H1 (cell line): ENCODE data around the gene CLNS1A. TPM values are rescaled to one million over a fixed set of nuclear protein-coding genes. Genes with fewer than 3 reads are reported as not detected.
A peak's percentile ranks its signal among the peaks of the same experiment; 100 is the strongest.

Experiments used
- ASH2L ChIP-seq: fragments of 200-600, 300-600 bp; sonication (generic); IDR thresholded peaks from one replicate; pipeline ENCODE4 v1.7.1; 2017; ENCODE audit warnings: low read length
- ATF2 ChIP-seq: IDR thresholded peaks from 2 replicates; pipeline ENCODE4 v1.6.1; 2012; ENCODE audit warnings: low read length, inconsistent platforms
- BCL11A ChIP-seq, 2 experiments: IDR thresholded peaks; one replicate each; pipeline ENCODE4 v1.6.1; 2011; ENCODE audit warnings: low read depth in 2 of 2, low read length in 2 of 2, mild to moderate bottlenecking in 2 of 2
- BRCA1 ChIP-seq: IDR thresholded peaks from 2 replicates; pipeline ENCODE4 v1.6.1; 2012; ENCODE audit warnings: low read depth, low read length, improper control_type of control experiment
- CBX5 ChIP-seq: fragments of 300-800, 300-1000 bp; sonication (generic); IDR thresholded peaks from 2 replicates; pipeline ENCODE4 v1.7.1; 2016; ENCODE audit warnings: antibody characterized with exemption, low read length, low read depth
- CEBPB ChIP-seq: IDR thresholded peaks from 2 replicates; pipeline ENCODE4 v1.6.1; 2012; ENCODE audit warnings: low read depth, low read length
- CREB1 ChIP-seq: IDR thresholded peaks from 2 replicates; pipeline ENCODE4 v1.6.1; 2012; ENCODE audit warnings: inconsistent platforms
- HDAC6 ChIP-seq: IDR thresholded peaks from one replicate; pipeline ENCODE4 v1.7.1; 2012; ENCODE audit warnings: low read depth, mild to moderate bottlenecking, inconsistent platforms, low read length, moderate library complexity
- KDM4A ChIP-seq: IDR thresholded peaks from one replicate; pipeline ENCODE4 v1.7.1; 2012; ENCODE audit warnings: low read depth, mild to moderate bottlenecking, moderate library complexity, low read length, inconsistent platforms; ENCODE audit not compliant: severe bottlenecking
- KDM5A ChIP-seq: fragments of 200-600 bp; IDR thresholded peaks from 2 replicates; pipeline ENCODE4 v1.7.1; 2012; ENCODE audit warnings: mild to moderate bottlenecking, low read length, inconsistent platforms, mixed read lengths
- MAX ChIP-seq: IDR thresholded peaks from 2 replicates; pipeline ENCODE4 v1.6.1; 2012; ENCODE audit warnings: inconsistent platforms
- NRF1 ChIP-seq: IDR thresholded peaks from 2 replicates; pipeline ENCODE4 v1.6.1; 2011; ENCODE audit warnings: mild to moderate bottlenecking, low read depth, low read length, improper control_type of control experiment
- PHF8 ChIP-seq: fragments of 200-600 bp; sonication (generic); conservative IDR thresholded peaks from 2 replicates; pipeline ENCODE4 v1.7.1; 2012; ENCODE audit warnings: low read depth, mild to moderate bottlenecking, inconsistent platforms, low read length, moderate library complexity
- POU5F1 ChIP-seq: IDR thresholded peaks from 2 replicates; pipeline ENCODE4 v1.6.1; 2011; ENCODE audit warnings: low read depth, mild to moderate bottlenecking, low read length, moderate library complexity
- RBBP5 ChIP-seq: IDR thresholded peaks from 2 replicates; pipeline ENCODE4 v1.7.1; 2012; ENCODE audit warnings: low read depth, mild to moderate bottlenecking, inconsistent platforms, low read length, moderate library complexity, borderline replicate concordance
- SAP30 ChIP-seq: fragments of 300-600 bp; sonication (generic); IDR thresholded peaks from 2 replicates; pipeline ENCODE4 v1.7.1; 2012; ENCODE audit warnings: low read length, moderate library complexity, mild to moderate bottlenecking, inconsistent platforms; ENCODE audit not compliant: insufficient read depth, insufficient replicate concordance
- SIRT6 ChIP-seq: IDR thresholded peaks from one replicate; pipeline ENCODE4 v1.7.1; 2012; ENCODE audit warnings: low read length, inconsistent platforms
- SUZ12 ChIP-seq: fragments of 200-600 bp; sonication (generic); IDR thresholded peaks from 2 replicates; pipeline ENCODE4 v1.6.1; 2012; ENCODE audit warnings: mild to moderate bottlenecking, inconsistent platforms, low read length, moderate library complexity, mixed read lengths
- TCF12 ChIP-seq: IDR thresholded peaks from 2 replicates; pipeline ENCODE4 v1.6.1; 2011; ENCODE audit warnings: low read depth, mild to moderate bottlenecking, low read length
- polyA plus RNA-seq, 7 experiments: library from polyadenylated mRNA; depleted of rRNA in 3 of 7; stranded (reverse) in 5 of 7; unstranded in 2 of 7; fragments of >200 nt in 5 of 7; fragments of 200-250 nt in 2 of 7; gene quantifications; 1 replicate in 5 of 7; 2 replicates in 1 of 7; 4 replicates in 1 of 7; pipeline versions ENCODE4 v1.2.1 to v1.2.3, GENCODE V29; 2011 to 2013; ENCODE audit warnings: missing spikeins in 2 of 7, mixed read lengths in 2 of 7
- total RNA-seq: library from RNA; stranded (reverse); fragmentation: NEBNext Ultra II Directional; extraction: Animal tissue kit (Norgen Biotek cat#: 25700); gene quantifications from 2 replicates; pipeline ENCODE4 v1.2.1, GENCODE V29; 2021

The CLNS1A gene
- total and polyA plus RNA-seq, 2 of the 8 experiments (the other 6 are each of a cell fraction or from before 2014, with no cell fraction given) = 136 to 177 TPM

GRCh38 chr11:77589521-77590193 lies 47.9 kb downstream of the CLNS1A start, which contains the start of gene AQP11 (continued):
- no peak for TF ChIP-seq POU5F1
- TF ChIP-seq HDAC6 = no peak
- TF ChIP-seq CBX5 = no peak
- TF ChIP-seq SAP30 = no peak
- no peak for TF ChIP-seq KDM5A
- peak; percentile 59 for TF ChIP-seq ASH2L
- TF ChIP-seq CREB1 = peak; percentile 43; the same call in 1 of the 2 replicates
- TF ChIP-seq MAX = peak; percentile 87
- TF ChIP-seq BCL11A (IDR thresholded peaks at IDR 0.05; ENCODE audit: low read depth in 2 of 2, low read length in 2 of 2) = no peak
- TF ChIP-seq RBBP5 = peak; percentile 83
- TF ChIP-seq PHF8 = peak; percentile 51
- TF ChIP-seq SIRT6 = no peak
- no peak for TF ChIP-seq CEBPB
- peak; percentile 93 for TF ChIP-seq KDM4A
- TF ChIP-seq ATF2 = 0 out of 2 replicates have a peak, but pooled peaks have one; percentile 6
- no peak for TF ChIP-seq SUZ12
- peak; percentile 54 for TF ChIP-seq NRF1
- TF ChIP-seq TCF12 = no peak
- no peak for TF ChIP-seq BRCA1
